Heart left ventricle (tissue), 16 donors: Measurements from ENCODE around the gene ATXN7L1. TPM values are rescaled to one million over a fixed set of nuclear protein-coding genes. Genes with fewer than 3 reads are reported as not detected.
A peak's percentile ranks its signal among the peaks of the same experiment; 100 is the strongest.

Source experiments
- ATAC-seq, 4 donors: fragments of 200-7000 bp; cut with Tn5 transposase; one replicate each; pipeline ENCODE4 v1.9.1; 2020 to 2022; ENCODE audit warnings: moderate library complexity in 4 of 4, mild to moderate bottlenecking in 3 of 4, moderate number of reproducible peaks in 1 of 4
- DNase-seq, 5 donors: peaks; one replicate each; pipeline ENCODE4 v3.0.0-alpha.2; 2020
- H3K27ac ChIP-seq, 12 donors: fragments of 200-600 bp; sonication (generic) in 4 of 12; one replicate each; pipeline versions ENCODE4 v1.5.0 to v1.8.0; 2016 to 2022; ENCODE audit warnings: mild to moderate bottlenecking in 2 of 12
- H3K27me3 ChIP-seq, 9 donors: fragments of 200-600 bp; sonication (generic) in 2 of 9; one replicate each; pipeline versions ENCODE4 v1.5.1 to v1.8.0; 2016 to 2022; ENCODE audit warnings: mild to moderate bottlenecking in 3 of 9
- H3K36me3 ChIP-seq, 9 donors: fragments of 200-600 bp; sonication (generic) in 2 of 9; one replicate each; pipeline versions ENCODE4 v1.5.0 to v1.8.0; 2018 to 2022; ENCODE audit warnings: mild to moderate bottlenecking in 2 of 9
- H3K4me1 ChIP-seq, 12 donors: fragments of 200-600 bp; sonication (generic) in 4 of 12; one replicate each; pipeline versions ENCODE4 v1.5.0 to v1.8.0; 2016 to 2022; ENCODE audit warnings: mild to moderate bottlenecking in 3 of 12
- H3K4me3 ChIP-seq, 12 donors: fragments of 200-600 bp; sonication (generic) in 4 of 12; one replicate each; pipeline versions ENCODE4 v1.5.0 to v1.8.0; 2017 to 2022; ENCODE audit warnings: mild to moderate bottlenecking in 9 of 12, moderate library complexity in 4 of 12
- H3K9me3 ChIP-seq, 12 donors: fragments of 200-600 bp; sonication (generic) in 4 of 12; one replicate each; pipeline versions ENCODE4 v1.5.0 to v1.8.0; 2016 to 2022; ENCODE audit warnings: mild to moderate bottlenecking in 1 of 12
- POLR2A ChIP-seq, 2 donors: fragments of 450-650 bp; IDR thresholded peaks; one replicate each; pipeline ENCODE4 v1.6.1; 2017; ENCODE audit warnings: antibody characterized with exemption in 2 of 2, mild to moderate bottlenecking in 2 of 2, moderate library complexity in 2 of 2
- WGBS, 4 donors: extraction: QIAGEN DNeasy Blood & Tissue Kit in 2 of 4; methylation state at CpG; one replicate each; pipeline versions ENCODE4 v1.1.5 to v1.1.7; 2013 to 2018; 5-methylcytosine and 5-hydroxymethylcytosine counted together
- intact Hi-C, 10 donors: fragments of 100-400 bp; cut with DNase I; formaldehyde crosslinking; loops; one replicate each; pipeline versions ENCODE4 v1.11.1 to v1.14.2; 2022
- polyA plus RNA-seq, 2 donors: library from polyadenylated mRNA; stranded (reverse); fragments of 200-250 nt; gene quantifications; one replicate each; pipeline ENCODE4 v1.2.3, GENCODE V29; 2013
- total RNA-seq, 9 donors: library from RNA; depleted of rRNA in 2 of 9; stranded (reverse); fragments of >200 nt in 2 of 9; fragmentation: NEBNext Ultra II Directional in 3 of 9; extraction: Animal tissue kit (Norgen Biotek cat#: 25700) in 3 of 9; gene quantifications; one replicate each; pipeline versions ENCODE4 v1.1.0 to v1.2.4, GENCODE V29; 2016 to 2023
- TF ChIP-seq, protein P1 (sequence below), 12 donors: fragments of 200-600 bp; sonication (generic) in 4 of 12; IDR thresholded peaks; one replicate each; pipeline versions ENCODE4 v1.5.0 to v1.8.0; 2018 to 2022; ENCODE audit warnings: antibody characterized with exemption in 12 of 12, mild to moderate bottlenecking in 5 of 12
- donor health status: ischemic (EF 13 %, LVEDD 7.1; RV severe dilation, severe dysfunction).
- donor health status: healthy with polysubstance abuse.
- donor health status: DM: no; HTN: yes; CAD: no.
- donor health status: DM: no; HTN: no; CAD: no.
- donor health status: ischemic (EF 25% LVEDD 6.9; RV normal size, moderate dysfunction).
- donor health status: ischemic (EF 25% LVEDD 5.7; RV mildly dilated, moderate dysfunction).
- donor health status: healthy.
- donor health status: DM: yes; HTN: yes; CAD: no.
- donor health status: ischemic (EF 35%, LVEDD 5.7; RV mildly dilated, moderate dysfunction).
- donor health status: nonischemic (EF 11% LVEDD 7.7; RV severe dilation, severe dysfunction).
- donor health status: DM: yes; HTN: yes; CAD: no.
- donor health status: PGD.
- donor health status: ischemic (EF 29% LVEDD 5.4; RV normal size, mild dysfunction).
- donor health status: nonischemic (EF 23%, LVEDD 6.1; RV moderate dilation, normal function).

The ATXN7L1 gene
- total and polyA plus RNA-seq, 11 donors, result 2.0 to 10.6 (median 3.6) TPM

DNA sequence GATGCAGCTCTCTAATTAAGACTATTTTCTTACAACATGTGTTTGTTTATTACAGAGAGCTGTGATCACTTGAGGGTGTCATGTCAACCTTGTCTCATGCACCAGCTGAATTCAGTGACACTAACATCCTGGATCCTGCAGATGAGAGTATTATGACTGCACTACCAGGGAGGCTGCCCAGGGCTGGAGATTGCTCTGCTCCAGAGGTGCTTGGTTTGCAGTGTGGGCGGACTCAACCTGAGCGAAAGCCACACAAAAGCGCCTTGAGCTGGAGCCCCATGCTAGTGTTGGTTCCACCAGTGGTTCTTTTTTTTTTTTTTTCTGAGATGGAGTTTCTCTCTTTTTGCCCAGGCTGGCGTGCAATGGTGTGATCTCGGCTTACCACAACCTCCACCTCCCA is 33.8 kb upstream of the ATXN7L1 start:
- Histone ChIP-seq H3K36me3 (peaks cover 0 to 14% (median 0%) of the 10 kb centered on the region in 9 donors), H3K27me3 (no peaks in the 10 kb centered on the region), H3K4me1 (peaks cover 0 to 12% (median 0%) of the 10 kb centered on the region in 12 donors), H3K27ac (no peak overlapping the region), H3K4me3 (no peak overlapping the region), H3K9me3 (peaks cover 0 to 8% (median 0%) of the 10 kb centered on the region in 12 donors)
- DNase-seq, result no peak
- 96 to 99% (median 97%) methylated on average over 5 of the region's 5 CpGs for WGBS, 4 donors
- TF ChIP-seq, protein P1, sequence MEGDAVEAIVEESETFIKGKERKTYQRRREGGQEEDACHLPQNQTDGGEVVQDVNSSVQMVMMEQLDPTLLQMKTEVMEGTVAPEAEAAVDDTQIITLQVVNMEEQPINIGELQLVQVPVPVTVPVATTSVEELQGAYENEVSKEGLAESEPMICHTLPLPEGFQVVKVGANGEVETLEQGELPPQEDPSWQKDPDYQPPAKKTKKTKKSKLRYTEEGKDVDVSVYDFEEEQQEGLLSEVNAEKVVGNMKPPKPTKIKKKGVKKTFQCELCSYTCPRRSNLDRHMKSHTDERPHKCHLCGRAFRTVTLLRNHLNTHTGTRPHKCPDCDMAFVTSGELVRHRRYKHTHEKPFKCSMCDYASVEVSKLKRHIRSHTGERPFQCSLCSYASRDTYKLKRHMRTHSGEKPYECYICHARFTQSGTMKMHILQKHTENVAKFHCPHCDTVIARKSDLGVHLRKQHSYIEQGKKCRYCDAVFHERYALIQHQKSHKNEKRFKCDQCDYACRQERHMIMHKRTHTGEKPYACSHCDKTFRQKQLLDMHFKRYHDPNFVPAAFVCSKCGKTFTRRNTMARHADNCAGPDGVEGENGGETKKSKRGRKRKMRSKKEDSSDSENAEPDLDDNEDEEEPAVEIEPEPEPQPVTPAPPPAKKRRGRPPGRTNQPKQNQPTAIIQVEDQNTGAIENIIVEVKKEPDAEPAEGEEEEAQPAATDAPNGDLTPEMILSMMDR (IDR thresholded peaks at IDR 0.05), result no peak
- no peak for TF ChIP-seq POLR2A (IDR thresholded peaks at IDR 0.05)
- no peak for ATAC-seq
- intact Hi-C loops, result loop anchor here in 1 of 10 donors (10.0 kb wide), 1 partner anchor 145 kb away; no protein-coding TSS in a partner anchor

DNA sequence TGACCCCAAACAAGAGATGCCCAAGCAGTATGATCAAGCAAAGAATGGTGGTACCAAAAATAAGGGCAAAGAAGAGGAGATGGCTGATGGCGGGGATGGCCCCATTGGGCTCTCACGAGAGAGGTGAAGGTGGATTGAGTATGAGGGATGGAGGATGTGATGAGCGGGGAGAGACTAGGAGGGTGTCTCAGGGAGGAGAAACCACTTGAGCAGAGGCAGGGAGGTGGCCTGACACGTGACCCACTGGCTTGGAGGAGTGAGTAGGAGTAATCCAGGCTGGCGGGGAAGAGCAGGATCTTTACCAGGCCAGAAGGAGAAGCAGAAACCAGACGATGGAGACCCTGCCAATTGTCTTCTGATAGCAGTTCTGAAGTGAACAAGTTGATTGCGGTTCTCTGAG is 33.3 kb upstream of the ATXN7L1 start:
- TF ChIP-seq POLR2A (IDR thresholded peaks at IDR 0.05), result no peak
- TF ChIP-seq, protein P1 (IDR thresholded peaks at IDR 0.05), result no peak
- WGBS, 4 donors, result 90 to 92% (median 92%) methylated on average over 7 of the region's 7 CpGs
- no peak overlapping the region for H3K4me3 ChIP-seq

DNA sequence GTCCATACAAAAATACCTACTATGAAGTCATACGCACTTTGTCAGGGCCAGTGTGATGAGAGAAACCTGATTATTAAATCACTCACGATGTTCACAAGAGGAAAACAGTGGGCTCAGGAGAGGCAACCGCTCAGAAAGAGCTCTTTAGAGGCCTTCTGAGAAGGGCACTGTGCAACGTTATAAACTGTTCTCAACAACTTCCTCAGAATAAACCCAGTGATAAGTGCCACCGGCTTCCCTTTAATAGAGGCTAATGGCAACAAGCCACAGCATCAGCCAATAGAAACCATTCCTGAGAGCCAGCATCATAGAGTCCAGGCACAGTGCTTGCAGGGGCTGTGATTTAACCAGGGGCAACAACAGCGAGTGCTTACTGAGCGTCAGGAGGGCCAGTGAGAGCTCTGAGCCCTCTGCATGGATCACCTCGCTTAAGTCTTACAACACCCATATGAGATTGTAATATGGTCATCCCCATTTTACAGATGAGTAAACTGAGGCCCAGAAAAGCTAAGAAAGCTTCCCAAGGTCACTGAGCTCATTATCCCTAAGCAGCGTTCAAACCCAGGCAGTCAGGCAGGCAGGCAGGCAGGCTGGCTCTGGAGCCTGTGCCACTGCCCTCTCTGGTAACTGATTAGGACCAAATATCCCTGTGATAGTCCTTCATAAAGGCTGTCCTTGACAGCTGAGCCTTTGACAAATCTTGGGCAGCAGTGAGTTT is 30.9 kb upstream of the ATXN7L1 start:
- TF ChIP-seq, protein P1 (IDR thresholded peaks at IDR 0.05), result no peak
- no peak for TF ChIP-seq POLR2A (IDR thresholded peaks at IDR 0.05)
- DNase-seq (no peak), ATAC-seq (peak in 3 of 4 donors; percentile 24 to 57 (median 42))
- Histone ChIP-seq H3K4me3 (no peak overlapping the region), H3K27ac (peak overlapping the region in 1 of 12 donors; percentile 26), H3K9me3 (peaks cover 0 to 12% (median 0%) of the 10 kb centered on the region in 12 donors), H3K36me3 (peaks cover 0 to 7% (median 0%) of the 10 kb centered on the region in 9 donors), H3K4me1 (peaks cover 0 to 12% (median 0%) of the 10 kb centered on the region in 12 donors), H3K27me3 (no peaks in the 10 kb centered on the region)
- 53 to 59% (median 57%) methylated on average over 8 to 9 of the region's 9 CpGs for WGBS, 4 donors
- intact Hi-C loops, result no loop called here

More for the DNA sequence above, 33.3 kb upstream of the ATXN7L1 start:
- Histone ChIP-seq H3K27me3 (no peaks in the 10 kb centered on the region), H3K27ac (no peak overlapping the region), H3K9me3 (peaks cover 0 to 8% (median 0%) of the 10 kb centered on the region in 12 donors), H3K36me3 (peaks cover 0 to 14% (median 0%) of the 10 kb centered on the region in 9 donors), H3K4me1 (peaks cover 0 to 12% (median 0%) of the 10 kb centered on the region in 12 donors)
- intact Hi-C loops, result loop anchor here in 1 of 10 donors (10.0 kb wide), 1 partner anchor 145 kb away; no protein-coding TSS in a partner anchor
- DNase-seq (no peak), ATAC-seq (no peak)

DNA sequence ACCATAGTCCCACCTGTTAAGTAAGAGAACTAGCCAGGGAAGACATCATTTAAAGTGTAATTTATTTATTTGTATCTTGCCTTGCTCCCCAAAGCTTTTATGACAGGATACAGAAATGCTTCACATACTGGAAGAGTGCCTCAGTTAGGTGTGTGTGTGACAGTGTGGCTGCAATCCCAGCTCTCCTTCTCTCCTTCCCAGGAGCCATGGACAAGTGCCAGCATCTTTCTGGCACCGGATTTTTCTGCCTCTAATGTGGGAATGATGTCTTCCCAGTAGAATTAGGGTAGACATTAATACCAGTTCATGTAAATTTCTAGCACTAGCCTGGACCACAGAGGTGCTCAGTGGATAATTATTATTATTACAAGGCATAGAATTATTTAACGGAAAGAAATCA is 30.3 kb upstream of the ATXN7L1 start:
- Histone ChIP-seq H3K4me3 (no peak overlapping the region), H3K27me3 (no peaks in the 10 kb centered on the region), H3K36me3 (peaks cover 0 to 7% (median 0%) of the 10 kb centered on the region in 9 donors), H3K27ac (peak overlapping the region in 1 of 12 donors; percentile 26), H3K4me1 (peaks cover 0 to 12% (median 0%) of the 10 kb centered on the region in 12 donors), H3K9me3 (peaks cover 0 to 12% (median 0%) of the 10 kb centered on the region in 12 donors)
- no peak for DNase-seq
- TF ChIP-seq, protein P1 (IDR thresholded peaks at IDR 0.05), result no peak
- no peak for TF ChIP-seq POLR2A (IDR thresholded peaks at IDR 0.05)
- ATAC-seq, result no peak
- 22 to 27% (median 24%) methylated on average over 2 of the region's 2 CpGs for WGBS, 4 donors
- intact Hi-C loops, result no loop called here
